HepG2 (cell line): Measurements from ENCODE around the gene RAB23. TPM values are rescaled to one million over a fixed set of nuclear protein-coding genes. Genes with fewer than 3 reads are reported as not detected.

Source experiments
- ATAC-seq: fragments of 200-7000 bp; cut with Tn5 transposase; 3 replicates; pipeline ENCODE4 v1.9.1; 2020; ENCODE audit warnings: mild to moderate bottlenecking, moderate library complexity
- BruUV-seq: library from RNA; stranded (reverse); fragments of 400-500 nt; replicated peaks from 2 replicates; lab custom pipeline; 2021; lab: Mats Ljungman, UMichigan
- CTCF ChIA-PET: fragments of 300-600 bp; formaldehyde crosslinking; extraction: SDS; loops from one replicate; lab custom pipeline; 2021; ENCODE audit warnings: low total read pairs, inconsistent platforms, low intra/inter-chr PET ratio; lab: Yijun Ruan, JAX
- POLR2A ChIA-PET: fragments of 350-600 bp; sonication (Branson Sonifier 250); formaldehyde crosslinking; loops from one replicate; lab custom pipeline; 2020; ENCODE audit warnings: antibody characterized with exemption, inconsistent platforms; lab: Yijun Ruan, JAX
- DNase-seq: peaks from one replicate; pipeline ENCODE4 v3.0.0-alpha.2; 2015; ENCODE audit warnings: low spot score
- FAIRE-seq: peaks from 3 replicates; lab custom pipeline; 2011; peaks lifted over from hg19 to GRCh38; lab: Jason Lieb, UNC
- H2AFZ ChIP-seq: one replicate; pipeline ENCODE4 v1.6.1; 2011; ENCODE audit warnings: low read length, inconsistent platforms
- H3K27ac ChIP-seq: fragments of 300-600 bp; 3 replicates; pipeline ENCODE4 v1.8.0; 2011; ENCODE audit warnings: mixed run types, mild to moderate bottlenecking, mixed read lengths, low read length, inconsistent platforms; ENCODE audit not compliant: insufficient read depth; ENCODE audit errors: extremely low read length
- H3K27me3 ChIP-seq, 2 experiments: fragments of 200-600 bp in 1 of 2; 2 replicates in 1 of 2; 3 replicates in 1 of 2; pipeline versions ENCODE4 v1.6.0 to v1.8.0; 2011; ENCODE audit warnings: low read length in 2 of 2, mild to moderate bottlenecking in 2 of 2, moderate library complexity in 2 of 2, inconsistent platforms in 1 of 2; ENCODE audit not compliant: insufficient read depth in 2 of 2, control insufficient read depth in 1 of 2
- H3K36me3 ChIP-seq, 2 experiments: fragments of 200-600 bp in 1 of 2; replicated peaks in 1 of 2; 2 replicates in 1 of 2; 3 replicates in 1 of 2; pipeline versions ENCODE4 v1.5.1 to v1.8.0; 2011; ENCODE audit warnings: low read length in 2 of 2, inconsistent platforms in 1 of 2; ENCODE audit not compliant: insufficient read depth in 2 of 2, control insufficient read depth in 1 of 2
- H3K4me1 ChIP-seq: 2 replicates; pipeline ENCODE4 v1.5.1; 2012; ENCODE audit warnings: low read length, inconsistent platforms; ENCODE audit not compliant: insufficient read depth
- H3K4me2 ChIP-seq: 2 replicates; pipeline ENCODE4 v1.6.0; 2011; ENCODE audit warnings: low read depth, low read length, inconsistent platforms
- H3K4me3 ChIP-seq, 3 experiments: fragments of 200-600 bp in 1 of 3; sonication (generic), shearing (Covaris generic) in 1 of 3; replicated peaks in 1 of 3; 2 replicates each; pipeline ENCODE4 v1.5.1; 2011 to 2016; ENCODE audit warnings: low read length in 3 of 3, inconsistent platforms in 2 of 3, low read depth in 2 of 3, mild to moderate bottlenecking in 2 of 3, control low read depth in 1 of 3, mixed read lengths in 1 of 3; ENCODE audit not compliant: insufficient read depth in 1 of 3
- H3K79me2 ChIP-seq: one replicate; pipeline ENCODE4 v1.6.1; 2011; ENCODE audit warnings: low read length, inconsistent platforms; ENCODE audit not compliant: insufficient read depth
- H3K9ac ChIP-seq: 2 replicates; pipeline ENCODE4 v1.6.0; 2011; ENCODE audit warnings: mild to moderate bottlenecking, low read depth, low read length, inconsistent platforms; ENCODE audit not compliant: insufficient read depth
- H3K9me3 ChIP-seq: 2 replicates; pipeline ENCODE4 v1.5.1; 2012; ENCODE audit warnings: mild to moderate bottlenecking, low read length
- H4K20me1 ChIP-seq: 2 replicates; pipeline ENCODE4 v1.6.0; 2011; ENCODE audit warnings: inconsistent platforms, mild to moderate bottlenecking, low read length, moderate library complexity; ENCODE audit not compliant: insufficient read depth
- ARID4A ChIP-seq: sonication (generic); formaldehyde crosslinking; IDR thresholded peaks from 2 replicates; pipeline ENCODE4 v1.5.0; 2020; ENCODE audit warnings: mild to moderate bottlenecking, missing genetic modification reagents, borderline replicate concordance
- CENPT ChIP-seq: sonication (generic); formaldehyde crosslinking; IDR thresholded peaks from 2 replicates; pipeline ENCODE4 v1.8.0; 2022; ENCODE audit warnings: low read depth, mild to moderate bottlenecking, moderate library complexity, missing genetic modification reagents
- ELF1 ChIP-seq: sonication (generic); formaldehyde crosslinking; IDR thresholded peaks from 2 replicates; pipeline ENCODE4 v1.4.0; 2020; ENCODE audit warnings: missing genetic modification reagents
- JARID2 ChIP-seq: sonication (generic); formaldehyde crosslinking; IDR thresholded peaks from 2 replicates; pipeline ENCODE4 v1.8.1; 2023; ENCODE audit warnings: missing genetic modification reagents, inconsistent platforms; ENCODE audit not compliant: insufficient replicate concordance
- MAFG ChIP-seq: sonication (generic); formaldehyde crosslinking; IDR thresholded peaks from 2 replicates; pipeline ENCODE4 v1.5.1; 2020; ENCODE audit warnings: mild to moderate bottlenecking, missing genetic modification reagents
- NR2F1 ChIP-seq, 2 experiments: fragments of 450-650 bp in 1 of 2; formaldehyde crosslinking in 1 of 2; IDR thresholded peaks; 2 replicates each; pipeline versions ENCODE4 v1.5.0 to v1.6.1; 2016 to 2020; ENCODE audit warnings: mild to moderate bottlenecking in 1 of 2, missing compliant biosample characterization in 1 of 2, missing genetic modification reagents in 1 of 2, moderate library complexity in 1 of 2
- ZBTB21 ChIP-seq: sonication (generic); formaldehyde crosslinking; IDR thresholded peaks from 2 replicates; pipeline ENCODE4 v1.4.0; 2020; ENCODE audit warnings: missing genetic modification reagents
- ZFP36 ChIP-seq: fragments of 150-350 bp; IDR thresholded peaks from 2 replicates; pipeline ENCODE4 v1.6.1; 2018; ENCODE audit warnings: borderline replicate concordance, low read length, low read depth; ENCODE audit not compliant: partially characterized antibody
- ZFP82 ChIP-seq: sonication (generic); formaldehyde crosslinking; IDR thresholded peaks from 2 replicates; pipeline ENCODE4 v1.5.1; 2020; ENCODE audit warnings: mild to moderate bottlenecking, missing genetic modification reagents, borderline replicate concordance
- ZNF333 ChIP-seq: sonication (generic); formaldehyde crosslinking; IDR thresholded peaks from 2 replicates; pipeline ENCODE4 v1.4.0; 2020; ENCODE audit warnings: mild to moderate bottlenecking, missing genetic modification reagents, borderline replicate concordance
- ZNF335 ChIP-seq: sonication (generic); formaldehyde crosslinking; IDR thresholded peaks from 2 replicates; pipeline ENCODE4 v1.4.0; 2020; ENCODE audit warnings: missing genetic modification reagents
- ZNF556 ChIP-seq: sonication (generic); formaldehyde crosslinking; IDR thresholded peaks from 2 replicates; pipeline ENCODE4 v1.4.0; 2020; ENCODE audit warnings: mild to moderate bottlenecking, missing genetic modification reagents, borderline replicate concordance
- ZNF598 ChIP-seq: sonication (generic); formaldehyde crosslinking; IDR thresholded peaks from 2 replicates; pipeline ENCODE4 v1.5.1; 2020; ENCODE audit warnings: mild to moderate bottlenecking, missing genetic modification reagents, borderline replicate concordance
- ZNF614 ChIP-seq: IDR thresholded peaks from 2 replicates; pipeline ENCODE4 v1.6.1; 2018; ENCODE audit warnings: missing biosample characterization, missing genetic modification reagents, inconsistent platforms, borderline replicate concordance
- WGBS: methylation state at CpG from one replicate; pipeline ENCODE4 v1.1.6; 2017; ENCODE audit warnings: low lambda C conversion rate; 5-methylcytosine and 5-hydroxymethylcytosine counted together
- in situ Hi-C: cut with HindIII; loops from 2 replicates; pipeline ENCODE4 v1.10.0; 2017; ENCODE audit warnings: low pct_unique_long_range_greater_than_20kb; ENCODE audit not compliant: extremely low pct_ligation_motif_present
- intact Hi-C: fragments of 100-400 bp; cut with micrococcal nuclease; formaldehyde crosslinking; loops from one replicate; pipeline ENCODE4 v1.10.0; 2022; ENCODE audit not compliant: unreplicated experiment
- polyA plus RNA-seq, 8 experiments: library from polyadenylated mRNA; depleted of rRNA in 3 of 8; stranded (reverse) in 7 of 8; unstranded in 1 of 8; fragments of >200 nt; fragmentation: Illumina TruSeq in 4 of 8; extraction: Trizol in 4 of 8; gene quantifications; 2 replicates each; pipeline versions ENCODE4 v1.2.1 to v1.2.3, GENCODE V29; 2011 to 2016; ENCODE audit warnings: low read depth in 4 of 8, missing spikeins in 1 of 8, mixed read lengths in 1 of 8; ENCODE audit not compliant: insufficient read depth in 1 of 8
- total RNA-seq, 5 experiments: library from RNA; depleted of rRNA; stranded (reverse); fragments of >200 nt; fragmentation: Illumina TruSeq; extraction: Trizol; gene quantifications; 2 replicates each; pipeline ENCODE4 v1.2.3, GENCODE V29; 2016; ENCODE audit warnings: low read depth in 1 of 5
- TF ChIP-seq, protein P1 (sequence below): IDR thresholded peaks from 2 replicates; pipeline ENCODE4 v1.6.1; 2018; ENCODE audit warnings: missing genetic modification reagents
- TF ChIP-seq, protein P2 (sequence below): sonication (generic); formaldehyde crosslinking; conservative IDR thresholded peaks from 2 replicates; pipeline ENCODE4 v1.4.0; 2020; ENCODE audit warnings: missing genetic modification reagents

The RAB23 gene
- total and polyA plus RNA-seq, 2 of the 13 experiments (the other 11 are each of a cell fraction or from before 2014, with no cell fraction given), result 5.5 to 16.4 TPM

GRCh38 chr6:57163956-57164355 lies 58.2 kb downstream of the RAB23 start (continued):
- TF ChIP-seq ARID4A, result no peak
- TF ChIP-seq CENPT (CRISPR knock-in tag), result no peak
- TF ChIP-seq ZBTB21 (CRISPR knock-in tag), result no peak
- TF ChIP-seq MAFG, result no peak
- TF ChIP-seq, protein P1, sequence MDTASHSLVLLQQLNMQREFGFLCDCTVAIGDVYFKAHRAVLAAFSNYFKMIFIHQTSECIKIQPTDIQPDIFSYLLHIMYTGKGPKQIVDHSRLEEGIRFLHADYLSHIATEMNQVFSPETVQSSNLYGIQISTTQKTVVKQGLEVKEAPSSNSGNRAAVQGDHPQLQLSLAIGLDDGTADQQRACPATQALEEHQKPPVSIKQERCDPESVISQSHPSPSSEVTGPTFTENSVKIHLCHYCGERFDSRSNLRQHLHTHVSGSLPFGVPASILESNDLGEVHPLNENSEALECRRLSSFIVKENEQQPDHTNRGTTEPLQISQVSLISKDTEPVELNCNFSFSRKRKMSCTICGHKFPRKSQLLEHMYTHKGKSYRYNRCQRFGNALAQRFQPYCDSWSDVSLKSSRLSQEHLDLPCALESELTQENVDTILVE (CRISPR knock-in tag), result no peak
- no peak for TF ChIP-seq ZNF614 (CRISPR knock-in tag)
- TF ChIP-seq ZNF333 (CRISPR knock-in tag), result no peak
- no peak for TF ChIP-seq ZFP82 (CRISPR knock-in tag)
- TF ChIP-seq, all 625 proteins: peak for 0

GRCh38 chr6:57162516-57162915 lies 59.6 kb downstream of the RAB23 start:
- Histone ChIP-seq H3K4me3 (no peak overlapping the region), H2AFZ (no peak overlapping the region), H3K27me3 (no peaks in the 10 kb centered on the region), H3K36me3 (peaks cover 3 to 11% of the 10 kb centered on the region in 2 experiments; a peak in 3 of 5 replicates), H4K20me1 (no peaks in the 10 kb centered on the region), H3K9me3 (no peaks in the 10 kb centered on the region), H3K27ac (no peak overlapping the region), H3K4me1 (no peaks in the 10 kb centered on the region), H3K79me2 (no peaks in the 10 kb centered on the region), H3K9ac (no peak overlapping the region), H3K4me2 (no peak overlapping the region)
- DNase-seq (no peak), FAIRE-seq (no peak), ATAC-seq (no peak)
- 89% methylated on average over 3 of the region's 3 CpGs for WGBS
- no TSS peak for BruUV-seq
- intact Hi-C loops, result no loop called here
- CTCF ChIA-PET, result no interaction called here
- POLR2A ChIA-PET, result interaction anchor here (1.0 kb wide), 1 partner anchor 10 kb away, joined by 3 read pairs; the partner anchor contains the start of gene BAG2
- in situ Hi-C loops, result no loop called here
- no peak for TF ChIP-seq ZNF556 (CRISPR knock-in tag)
- no peak for TF ChIP-seq ZNF598
- no peak for TF ChIP-seq ZNF335 (CRISPR knock-in tag)
- TF ChIP-seq NR2F1 (CRISPR knock-in tag; IDR thresholded peaks at IDR 0.05), result no peak
- TF ChIP-seq, protein P2, sequence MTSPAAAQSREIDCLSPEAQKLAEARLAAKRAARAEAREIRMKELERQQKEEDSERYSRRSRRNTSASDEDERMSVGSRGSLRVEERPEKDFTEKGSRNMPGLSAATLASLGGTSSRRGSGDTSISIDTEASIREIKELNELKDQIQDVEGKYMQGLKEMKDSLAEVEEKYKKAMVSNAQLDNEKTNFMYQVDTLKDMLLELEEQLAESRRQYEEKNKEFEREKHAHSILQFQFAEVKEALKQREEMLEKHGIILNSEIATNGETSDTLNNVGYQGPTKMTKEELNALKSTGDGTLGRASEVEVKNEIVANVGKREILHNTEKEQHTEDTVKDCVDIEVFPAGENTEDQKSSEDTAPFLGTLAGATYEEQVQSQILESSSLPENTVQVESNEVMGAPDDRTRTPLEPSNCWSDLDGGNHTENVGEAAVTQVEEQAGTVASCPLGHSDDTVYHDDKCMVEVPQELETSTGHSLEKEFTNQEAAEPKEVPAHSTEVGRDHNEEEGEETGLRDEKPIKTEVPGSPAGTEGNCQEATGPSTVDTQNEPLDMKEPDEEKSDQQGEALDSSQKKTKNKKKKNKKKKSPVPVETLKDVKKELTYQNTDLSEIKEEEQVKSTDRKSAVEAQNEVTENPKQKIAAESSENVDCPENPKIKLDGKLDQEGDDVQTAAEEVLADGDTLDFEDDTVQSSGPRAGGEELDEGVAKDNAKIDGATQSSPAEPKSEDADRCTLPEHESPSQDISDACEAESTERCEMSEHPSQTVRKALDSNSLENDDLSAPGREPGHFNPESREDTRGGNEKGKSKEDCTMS (CRISPR knock-in tag), result no peak
- TF ChIP-seq ZFP36, result no peak
- TF ChIP-seq ELF1 (CRISPR knock-in tag), result no peak
- no peak for TF ChIP-seq JARID2 (CRISPR knock-in tag)
